GM23338 (cell line): ENCODE results near the gene KCNAB3. TPM values are rescaled to one million over a fixed set of nuclear protein-coding genes. Genes with fewer than 3 reads are reported as not detected.

Experiments used
- ATAC-seq: fragments of 200-7000 bp; cut with Tn5 transposase; 3 replicates; pipeline ENCODE4 v1.9.1; 2020
- DNase-seq: peaks from one replicate; pipeline ENCODE4 v3.0.0-alpha.2; 2015; ENCODE audit warnings: low spot score
- H2AFZ ChIP-seq: fragments of 200-600 bp; sonication (generic); 2 replicates; pipeline ENCODE4 v1.8.0; 2016; ENCODE audit warnings: antibody characterized with exemption, mild to moderate bottlenecking, moderate library complexity
- H3F3A ChIP-seq: fragments of 200-600 bp; sonication (generic); replicated peaks from 2 replicates; pipeline ENCODE4 v1.8.0; 2017; ENCODE audit warnings: antibody characterized with exemption, mixed run types, low read depth
- H3K27ac ChIP-seq: fragments of 200-600 bp; sonication (generic); 2 replicates; pipeline ENCODE4 v1.6.1; 2016; ENCODE audit warnings: low read depth
- H3K27me3 ChIP-seq: fragments of 200-600 bp; sonication (generic); 2 replicates; pipeline ENCODE4 v1.8.0; 2016; ENCODE audit warnings: mild to moderate bottlenecking, mixed run types, moderate library complexity; ENCODE audit not compliant: insufficient read depth
- H3K36me3 ChIP-seq: fragments of 200-600 bp; sonication (generic); 2 replicates; pipeline ENCODE4 v1.8.0; 2016; ENCODE audit warnings: mild to moderate bottlenecking; ENCODE audit not compliant: insufficient read depth
- H3K4me1 ChIP-seq: fragments of 200-600 bp; sonication (generic); 2 replicates; pipeline ENCODE4 v1.8.0; 2016; ENCODE audit warnings: mild to moderate bottlenecking, moderate library complexity; ENCODE audit not compliant: insufficient read depth
- H3K4me2 ChIP-seq: fragments of 200-600 bp; sonication (generic); 2 replicates; pipeline ENCODE4 v1.7.1; 2017; ENCODE audit warnings: mixed run types
- H3K4me3 ChIP-seq: fragments of 200-600 bp; sonication (generic); 2 replicates; pipeline ENCODE4 v1.6.1; 2016; ENCODE audit warnings: mixed run types
- H3K79me2 ChIP-seq: fragments of 200-600 bp; sonication (generic); replicated peaks from 2 replicates; pipeline ENCODE4 v1.8.0; 2017; ENCODE audit warnings: mild to moderate bottlenecking; ENCODE audit not compliant: insufficient read depth
- H3K9me2 ChIP-seq: fragments of 200-600 bp; sonication (generic); 2 replicates; pipeline ENCODE4 v1.8.0; 2017; ENCODE audit not compliant: insufficient read depth
- H4K20me1 ChIP-seq: fragments of 200-600 bp; sonication (generic); replicated peaks from 2 replicates; pipeline ENCODE4 v1.8.0; 2017; ENCODE audit warnings: mild to moderate bottlenecking; ENCODE audit not compliant: insufficient read depth
- H3K27ac Mint-ChIP-seq: 2 replicates; pipeline ENCODE4 v1.8.0; 2020; ENCODE audit warnings: inconsistent platforms, mild to moderate bottlenecking, moderate library complexity, mixed read lengths
- H3K27me3 Mint-ChIP-seq: 3 replicates; pipeline ENCODE4 v1.8.0; 2022; ENCODE audit warnings: low read depth, mild to moderate bottlenecking, moderate library complexity, mixed read lengths, inconsistent platforms; ENCODE audit not compliant: insufficient read depth, poor library complexity
- H3K36me3 Mint-ChIP-seq: 3 replicates; pipeline ENCODE4 v1.8.0; 2021; ENCODE audit warnings: low read depth, mild to moderate bottlenecking, inconsistent platforms, moderate library complexity, mixed read lengths
- H3K4me1 Mint-ChIP-seq: 3 replicates; pipeline ENCODE4 v1.8.0; 2020; ENCODE audit warnings: mild to moderate bottlenecking, inconsistent platforms, mixed read lengths
- H3K4me3 Mint-ChIP-seq: 3 replicates; pipeline ENCODE4 v1.8.0; 2021; ENCODE audit warnings: moderate library complexity, mild to moderate bottlenecking, inconsistent platforms, mixed read lengths
- H3K9me3 Mint-ChIP-seq: 3 replicates; pipeline ENCODE4 v1.8.0; 2020; ENCODE audit warnings: moderate library complexity, mild to moderate bottlenecking, inconsistent platforms, mixed read lengths
- CREB1 ChIP-seq: fragments of 250-450 bp; sonication (Bioruptor Pico); IDR thresholded peaks from 2 replicates; pipeline ENCODE4 v1.5.0; 2020; ENCODE audit warnings: low read depth, mild to moderate bottlenecking, moderate library complexity
- EZH2 ChIP-seq: fragments of 200-600 bp; sonication (generic); IDR thresholded peaks from one replicate; pipeline ENCODE4 v1.8.0; 2017; ENCODE audit warnings: antibody characterized with exemption, mild to moderate bottlenecking, low read depth; ENCODE audit not compliant: unreplicated experiment
- EZH2phosphoT487 ChIP-seq: fragments of 200-600 bp; sonication (generic); IDR thresholded peaks from one replicate; pipeline ENCODE4 v1.8.1; 2018; ENCODE audit warnings: antibody characterized with exemption; ENCODE audit not compliant: unreplicated experiment
- JUNB ChIP-seq: IDR thresholded peaks from one replicate; pipeline ENCODE4 v1.6.1; 2016; ENCODE audit warnings: antibody characterized with exemption; ENCODE audit not compliant: unreplicated experiment
- NANOG ChIP-seq: IDR thresholded peaks from 2 replicates; pipeline ENCODE4 v1.6.1; 2016; ENCODE audit warnings: antibody characterized with exemption, borderline replicate concordance
- POLR2AphosphoS5 ChIP-seq: IDR thresholded peaks from 2 replicates; pipeline ENCODE4 v1.6.1; 2016; ENCODE audit warnings: antibody characterized with exemption, low read depth
- STAT1 ChIP-seq: IDR thresholded peaks from one replicate; pipeline ENCODE4 v1.6.1; 2016; ENCODE audit warnings: antibody characterized with exemption; ENCODE audit not compliant: unreplicated experiment
- ZNF114 ChIP-seq: fragments of 250-450 bp; sonication (Bioruptor Pico); IDR thresholded peaks from 2 replicates; pipeline ENCODE4 v1.5.0; 2020; ENCODE audit warnings: mild to moderate bottlenecking, moderate library complexity
- ZNF331 ChIP-seq: fragments of 250-450 bp; sonication (Bioruptor Pico); IDR thresholded peaks from 2 replicates; pipeline ENCODE4 v1.5.0; 2020; ENCODE audit warnings: low read depth, mild to moderate bottlenecking, moderate library complexity
- polyA plus RNA-seq: library from polyadenylated mRNA; unstranded; fragments of >200 nt; fragmentation: Nextera tagmentation; extraction: Ambion mirVana; gene quantifications from 2 replicates; pipeline ENCODE4 v1.2.1, GENCODE V29; 2016
- total RNA-seq: library from RNA; depleted of rRNA; stranded (reverse); fragments of >200 nt; shearing (Covaris generic); gene quantifications from 2 replicates; pipeline ENCODE4 v1.2.3, GENCODE V29; 2014
- TF ChIP-seq, protein P1 (sequence below), 2 experiments: fragments of 200-600 bp in 1 of 2; sonication (generic) in 1 of 2; conservative IDR thresholded peaks; 2 replicates each; pipeline versions ENCODE4 v1.5.1 to v1.6.1; 2016 to 2017; ENCODE audit warnings: antibody characterized with exemption in 2 of 2, low read depth in 2 of 2, mild to moderate bottlenecking in 2 of 2, moderate library complexity in 1 of 2
- TF ChIP-seq, protein P2 (sequence below): IDR thresholded peaks from 2 replicates; pipeline ENCODE4 v1.6.1; 2016; ENCODE audit warnings: antibody characterized with exemption
- TF ChIP-seq, protein P3 (sequence below): fragments of 250-450 bp; sonication (Bioruptor Pico); IDR thresholded peaks from 2 replicates; pipeline ENCODE4 v1.5.0; 2020; ENCODE audit warnings: mild to moderate bottlenecking, moderate library complexity
- TF ChIP-seq, protein P4 (sequence below): IDR thresholded peaks from one replicate; pipeline ENCODE4 v1.6.1; 2018; ENCODE audit warnings: antibody characterized with exemption; ENCODE audit not compliant: unreplicated experiment

KCNAB3 gene
- total and polyA plus RNA-seq, 2 experiments from 2014 or later = 0.45 to 1.0 TPM

DNA sequence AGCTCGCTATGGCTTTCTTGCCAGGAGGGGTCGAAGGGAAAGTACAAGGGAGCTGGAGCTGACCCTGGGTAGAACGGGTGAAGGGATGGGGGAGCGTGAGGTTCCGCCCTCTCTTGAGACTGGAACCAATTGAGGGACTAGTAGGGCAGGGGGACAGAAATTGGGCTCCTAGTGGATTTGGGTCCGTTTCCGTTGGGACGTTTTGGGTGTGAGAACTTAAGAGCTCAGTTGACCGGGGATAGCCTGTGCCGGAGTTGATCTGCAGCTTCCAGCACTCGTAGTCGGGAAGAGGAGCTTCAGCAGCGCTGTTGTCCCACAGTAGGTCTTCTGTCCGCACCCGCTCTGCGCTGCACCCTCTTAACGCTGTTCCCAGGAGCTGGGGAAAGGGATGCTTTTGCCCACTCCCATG lies 2.8 kb upstream of the KCNAB3 start:
- Histone ChIP-seq H3K27me3 (peaks cover 28% of the 10 kb centered on the region), H3K36me3 (0 out of 2 replicates have a peak, but pooled peaks cover 3% of the 10 kb centered on the region), H3K79me2 (peaks cover 12% of the 10 kb centered on the region), H4K20me1 (peaks cover 12% of the 10 kb centered on the region), H3K4me3 (peak overlapping the region; percentile 83), H3K4me2 (peak overlapping the region; percentile 96), H3F3A (no peaks in the 10 kb centered on the region), H2AFZ (peak overlapping the region; percentile 95), H3K9me2 (no peaks in the 10 kb centered on the region), H3K4me1 (peaks cover 19% of the 10 kb centered on the region), H3K27ac (no peak overlapping the region)
- peak overlapping the region; percentile 97 for H3K4me3 Mint-ChIP-seq
- peak; percentile 65 for DNase-seq
- H3K27me3 Mint-ChIP-seq = peaks cover 30% of the 10 kb centered on the region
- TF ChIP-seq, protein P1, sequence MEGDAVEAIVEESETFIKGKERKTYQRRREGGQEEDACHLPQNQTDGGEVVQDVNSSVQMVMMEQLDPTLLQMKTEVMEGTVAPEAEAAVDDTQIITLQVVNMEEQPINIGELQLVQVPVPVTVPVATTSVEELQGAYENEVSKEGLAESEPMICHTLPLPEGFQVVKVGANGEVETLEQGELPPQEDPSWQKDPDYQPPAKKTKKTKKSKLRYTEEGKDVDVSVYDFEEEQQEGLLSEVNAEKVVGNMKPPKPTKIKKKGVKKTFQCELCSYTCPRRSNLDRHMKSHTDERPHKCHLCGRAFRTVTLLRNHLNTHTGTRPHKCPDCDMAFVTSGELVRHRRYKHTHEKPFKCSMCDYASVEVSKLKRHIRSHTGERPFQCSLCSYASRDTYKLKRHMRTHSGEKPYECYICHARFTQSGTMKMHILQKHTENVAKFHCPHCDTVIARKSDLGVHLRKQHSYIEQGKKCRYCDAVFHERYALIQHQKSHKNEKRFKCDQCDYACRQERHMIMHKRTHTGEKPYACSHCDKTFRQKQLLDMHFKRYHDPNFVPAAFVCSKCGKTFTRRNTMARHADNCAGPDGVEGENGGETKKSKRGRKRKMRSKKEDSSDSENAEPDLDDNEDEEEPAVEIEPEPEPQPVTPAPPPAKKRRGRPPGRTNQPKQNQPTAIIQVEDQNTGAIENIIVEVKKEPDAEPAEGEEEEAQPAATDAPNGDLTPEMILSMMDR (conservative IDR thresholded peaks at IDR 0.05; ENCODE audit: low read depth in 2 of 2) = no peak
- TF ChIP-seq ZNF331 (CRISPR knock-in tag) (no peak), EZH2 (no peak), NANOG (no peak), CREB1 (CRISPR knock-in tag) (no peak), STAT1 (no peak), EZH2phosphoT487 (no peak), POLR2AphosphoS5 (no peak), JUNB (no peak), ZNF114 (no peak)
- TF ChIP-seq, protein P2, sequence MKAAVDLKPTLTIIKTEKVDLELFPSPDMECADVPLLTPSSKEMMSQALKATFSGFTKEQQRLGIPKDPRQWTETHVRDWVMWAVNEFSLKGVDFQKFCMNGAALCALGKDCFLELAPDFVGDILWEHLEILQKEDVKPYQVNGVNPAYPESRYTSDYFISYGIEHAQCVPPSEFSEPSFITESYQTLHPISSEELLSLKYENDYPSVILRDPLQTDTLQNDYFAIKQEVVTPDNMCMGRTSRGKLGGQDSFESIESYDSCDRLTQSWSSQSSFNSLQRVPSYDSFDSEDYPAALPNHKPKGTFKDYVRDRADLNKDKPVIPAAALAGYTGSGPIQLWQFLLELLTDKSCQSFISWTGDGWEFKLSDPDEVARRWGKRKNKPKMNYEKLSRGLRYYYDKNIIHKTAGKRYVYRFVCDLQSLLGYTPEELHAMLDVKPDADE = no peak
- TF ChIP-seq, protein P3, sequence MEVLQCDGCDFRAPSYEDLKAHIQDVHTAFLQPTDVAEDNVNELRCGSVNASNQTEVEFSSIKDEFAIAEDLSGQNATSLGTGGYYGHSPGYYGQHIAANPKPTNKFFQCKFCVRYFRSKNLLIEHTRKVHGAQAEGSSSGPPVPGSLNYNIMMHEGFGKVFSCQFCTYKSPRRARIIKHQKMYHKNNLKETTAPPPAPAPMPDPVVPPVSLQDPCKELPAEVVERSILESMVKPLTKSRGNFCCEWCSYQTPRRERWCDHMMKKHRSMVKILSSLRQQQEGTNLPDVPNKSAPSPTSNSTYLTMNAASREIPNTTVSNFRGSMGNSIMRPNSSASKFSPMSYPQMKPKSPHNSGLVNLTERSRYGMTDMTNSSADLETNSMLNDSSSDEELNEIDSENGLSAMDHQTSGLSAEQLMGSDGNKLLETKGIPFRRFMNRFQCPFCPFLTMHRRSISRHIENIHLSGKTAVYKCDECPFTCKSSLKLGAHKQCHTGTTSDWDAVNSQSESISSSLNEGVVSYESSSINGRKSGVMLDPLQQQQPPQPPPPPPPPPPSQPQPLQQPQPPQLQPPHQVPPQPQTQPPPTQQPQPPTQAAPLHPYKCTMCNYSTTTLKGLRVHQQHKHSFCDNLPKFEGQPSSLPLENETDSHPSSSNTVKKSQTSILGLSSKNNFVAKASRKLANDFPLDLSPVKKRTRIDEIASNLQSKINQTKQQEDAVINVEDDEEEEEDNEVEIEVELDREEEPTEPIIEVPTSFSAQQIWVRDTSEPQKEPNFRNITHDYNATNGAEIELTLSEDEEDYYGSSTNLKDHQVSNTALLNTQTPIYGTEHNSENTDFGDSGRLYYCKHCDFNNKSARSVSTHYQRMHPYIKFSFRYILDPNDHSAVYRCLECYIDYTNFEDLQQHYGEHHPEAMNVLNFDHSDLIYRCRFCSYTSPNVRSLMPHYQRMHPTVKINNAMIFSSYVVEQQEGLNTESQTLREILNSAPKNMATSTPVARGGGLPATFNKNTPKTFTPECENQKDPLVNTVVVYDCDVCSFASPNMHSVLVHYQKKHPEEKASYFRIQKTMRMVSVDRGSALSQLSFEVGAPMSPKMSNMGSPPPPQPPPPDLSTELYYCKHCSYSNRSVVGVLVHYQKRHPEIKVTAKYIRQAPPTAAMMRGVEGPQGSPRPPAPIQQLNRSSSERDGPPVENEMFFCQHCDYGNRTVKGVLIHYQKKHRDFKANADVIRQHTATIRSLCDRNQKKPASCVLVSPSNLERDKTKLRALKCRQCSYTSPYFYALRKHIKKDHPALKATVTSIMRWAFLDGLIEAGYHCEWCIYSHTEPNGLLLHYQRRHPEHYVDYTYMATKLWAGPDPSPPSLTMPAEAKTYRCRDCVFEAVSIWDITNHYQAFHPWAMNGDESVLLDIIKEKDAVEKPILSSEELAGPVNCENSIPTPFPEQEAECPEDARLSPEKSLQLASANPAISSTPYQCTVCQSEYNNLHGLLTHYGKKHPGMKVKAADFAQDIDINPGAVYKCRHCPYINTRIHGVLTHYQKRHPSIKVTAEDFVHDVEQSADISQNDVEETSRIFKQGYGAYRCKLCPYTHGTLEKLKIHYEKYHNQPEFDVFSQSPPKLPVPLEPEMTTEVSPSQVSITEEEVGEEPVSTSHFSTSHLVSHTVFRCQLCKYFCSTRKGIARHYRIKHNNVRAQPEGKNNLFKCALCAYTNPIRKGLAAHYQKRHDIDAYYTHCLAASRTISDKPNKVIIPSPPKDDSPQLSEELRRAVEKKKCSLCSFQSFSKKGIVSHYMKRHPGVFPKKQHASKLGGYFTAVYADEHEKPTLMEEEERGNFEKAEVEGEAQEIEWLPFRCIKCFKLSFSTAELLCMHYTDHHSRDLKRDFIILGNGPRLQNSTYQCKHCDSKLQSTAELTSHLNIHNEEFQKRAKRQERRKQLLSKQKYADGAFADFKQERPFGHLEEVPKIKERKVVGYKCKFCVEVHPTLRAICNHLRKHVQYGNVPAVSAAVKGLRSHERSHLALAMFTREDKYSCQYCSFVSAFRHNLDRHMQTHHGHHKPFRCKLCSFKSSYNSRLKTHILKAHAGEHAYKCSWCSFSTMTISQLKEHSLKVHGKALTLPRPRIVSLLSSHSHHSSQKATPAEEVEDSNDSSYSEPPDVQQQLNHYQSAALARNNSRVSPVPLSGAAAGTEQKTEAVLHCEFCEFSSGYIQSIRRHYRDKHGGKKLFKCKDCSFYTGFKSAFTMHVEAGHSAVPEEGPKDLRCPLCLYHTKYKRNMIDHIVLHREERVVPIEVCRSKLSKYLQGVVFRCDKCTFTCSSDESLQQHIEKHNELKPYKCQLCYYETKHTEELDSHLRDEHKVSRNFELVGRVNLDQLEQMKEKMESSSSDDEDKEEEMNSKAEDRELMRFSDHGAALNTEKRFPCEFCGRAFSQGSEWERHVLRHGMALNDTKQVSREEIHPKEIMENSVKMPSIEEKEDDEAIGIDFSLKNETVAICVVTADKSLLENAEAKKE (CRISPR knock-in tag) = no peak
- TF ChIP-seq, protein P4, sequence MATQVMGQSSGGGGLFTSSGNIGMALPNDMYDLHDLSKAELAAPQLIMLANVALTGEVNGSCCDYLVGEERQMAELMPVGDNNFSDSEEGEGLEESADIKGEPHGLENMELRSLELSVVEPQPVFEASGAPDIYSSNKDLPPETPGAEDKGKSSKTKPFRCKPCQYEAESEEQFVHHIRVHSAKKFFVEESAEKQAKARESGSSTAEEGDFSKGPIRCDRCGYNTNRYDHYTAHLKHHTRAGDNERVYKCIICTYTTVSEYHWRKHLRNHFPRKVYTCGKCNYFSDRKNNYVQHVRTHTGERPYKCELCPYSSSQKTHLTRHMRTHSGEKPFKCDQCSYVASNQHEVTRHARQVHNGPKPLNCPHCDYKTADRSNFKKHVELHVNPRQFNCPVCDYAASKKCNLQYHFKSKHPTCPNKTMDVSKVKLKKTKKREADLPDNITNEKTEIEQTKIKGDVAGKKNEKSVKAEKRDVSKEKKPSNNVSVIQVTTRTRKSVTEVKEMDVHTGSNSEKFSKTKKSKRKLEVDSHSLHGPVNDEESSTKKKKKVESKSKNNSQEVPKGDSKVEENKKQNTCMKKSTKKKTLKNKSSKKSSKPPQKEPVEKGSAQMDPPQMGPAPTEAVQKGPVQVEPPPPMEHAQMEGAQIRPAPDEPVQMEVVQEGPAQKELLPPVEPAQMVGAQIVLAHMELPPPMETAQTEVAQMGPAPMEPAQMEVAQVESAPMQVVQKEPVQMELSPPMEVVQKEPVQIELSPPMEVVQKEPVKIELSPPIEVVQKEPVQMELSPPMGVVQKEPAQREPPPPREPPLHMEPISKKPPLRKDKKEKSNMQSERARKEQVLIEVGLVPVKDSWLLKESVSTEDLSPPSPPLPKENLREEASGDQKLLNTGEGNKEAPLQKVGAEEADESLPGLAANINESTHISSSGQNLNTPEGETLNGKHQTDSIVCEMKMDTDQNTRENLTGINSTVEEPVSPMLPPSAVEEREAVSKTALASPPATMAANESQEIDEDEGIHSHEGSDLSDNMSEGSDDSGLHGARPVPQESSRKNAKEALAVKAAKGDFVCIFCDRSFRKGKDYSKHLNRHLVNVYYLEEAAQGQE = no peak
- ATAC-seq = peak; percentile 20
- H3K9me3 Mint-ChIP-seq = peaks cover 2% of the 10 kb centered on the region; the same call in 1 of the 3 replicates
- peaks cover 27% of the 10 kb centered on the region for H3K4me1 Mint-ChIP-seq
- peaks cover 18% of the 10 kb centered on the region for H3K36me3 Mint-ChIP-seq
- peak overlapping the region; percentile 97 for H3K27ac Mint-ChIP-seq
